GM06990 (cell line): ENCODE measurements around the gene HARBI1.

ENCODE experiments used
- DNase-seq: peaks from one replicate; pipeline ENCODE4 v3.0.0-alpha.2; 2011; ENCODE audit not compliant: insufficient read length; ENCODE audit errors: extremely low read depth
- H3K27me3 ChIP-seq: replicated peaks from 2 replicates; pipeline ENCODE4 v1.6.0; 2011; ENCODE audit warnings: low read length; ENCODE audit not compliant: control insufficient read depth, insufficient read depth
- H3K36me3 ChIP-seq: 2 replicates; pipeline ENCODE4 v1.5.1; 2011; ENCODE audit warnings: low read length; ENCODE audit not compliant: control insufficient read depth, insufficient read depth
- H3K4me3 ChIP-seq: replicated peaks from 2 replicates; pipeline ENCODE4 v1.5.1; 2011; ENCODE audit warnings: low read depth, mild to moderate bottlenecking, control low read depth, low read length
- TF ChIP-seq, protein P1 (sequence below): IDR thresholded peaks from 2 replicates; pipeline ENCODE4 v1.5.1; 2011; ENCODE audit warnings: low read length, control low read depth, mild to moderate bottlenecking, inconsistent platforms; ENCODE audit not compliant: insufficient read depth, poor library complexity, severe bottlenecking

HARBI1 gene

DNA sequence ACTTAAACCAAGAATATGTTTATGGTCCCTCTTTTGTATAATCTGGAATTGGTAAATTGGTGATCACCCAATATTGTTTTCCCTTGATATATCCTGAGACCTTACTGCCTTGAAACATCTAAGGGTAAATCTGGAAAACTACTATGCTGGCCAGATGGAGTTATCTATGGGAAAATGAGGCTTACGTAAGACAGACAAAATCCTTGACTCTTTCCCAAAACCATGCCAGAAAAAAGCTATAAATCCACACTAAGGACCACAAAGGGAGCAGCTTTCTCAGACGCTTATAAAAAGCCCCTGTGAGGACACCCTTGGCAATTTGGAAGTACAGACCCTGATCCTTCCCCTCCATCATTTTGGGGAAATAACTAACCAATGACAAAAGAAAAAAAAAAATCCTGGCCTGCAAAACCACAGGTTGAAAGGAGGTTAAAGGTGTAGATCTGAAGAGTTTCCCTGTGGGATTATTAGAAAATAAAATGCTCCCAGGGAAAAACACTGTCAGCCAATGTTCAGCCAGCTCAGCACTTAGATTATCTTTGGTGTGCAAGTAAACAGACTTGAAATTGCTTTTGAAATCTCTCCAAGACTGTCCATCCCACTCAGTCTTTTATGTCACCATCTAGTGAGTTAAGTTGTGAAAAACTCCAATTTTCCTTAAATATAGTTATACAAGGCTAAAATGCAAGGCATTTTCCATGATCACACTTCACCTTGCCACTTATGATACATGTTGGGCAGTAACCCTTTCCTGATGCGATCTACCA, 16.6 kb downstream of the HARBI1 start:
- Histone ChIP-seq H3K36me3 (peaks cover 2% of the 10 kb centered on the region; the same call in 1 of the 2 replicates), H3K27me3 (no peaks in the 10 kb centered on the region), H3K4me3 (no peak overlapping the region)
- TF ChIP-seq, protein P1, sequence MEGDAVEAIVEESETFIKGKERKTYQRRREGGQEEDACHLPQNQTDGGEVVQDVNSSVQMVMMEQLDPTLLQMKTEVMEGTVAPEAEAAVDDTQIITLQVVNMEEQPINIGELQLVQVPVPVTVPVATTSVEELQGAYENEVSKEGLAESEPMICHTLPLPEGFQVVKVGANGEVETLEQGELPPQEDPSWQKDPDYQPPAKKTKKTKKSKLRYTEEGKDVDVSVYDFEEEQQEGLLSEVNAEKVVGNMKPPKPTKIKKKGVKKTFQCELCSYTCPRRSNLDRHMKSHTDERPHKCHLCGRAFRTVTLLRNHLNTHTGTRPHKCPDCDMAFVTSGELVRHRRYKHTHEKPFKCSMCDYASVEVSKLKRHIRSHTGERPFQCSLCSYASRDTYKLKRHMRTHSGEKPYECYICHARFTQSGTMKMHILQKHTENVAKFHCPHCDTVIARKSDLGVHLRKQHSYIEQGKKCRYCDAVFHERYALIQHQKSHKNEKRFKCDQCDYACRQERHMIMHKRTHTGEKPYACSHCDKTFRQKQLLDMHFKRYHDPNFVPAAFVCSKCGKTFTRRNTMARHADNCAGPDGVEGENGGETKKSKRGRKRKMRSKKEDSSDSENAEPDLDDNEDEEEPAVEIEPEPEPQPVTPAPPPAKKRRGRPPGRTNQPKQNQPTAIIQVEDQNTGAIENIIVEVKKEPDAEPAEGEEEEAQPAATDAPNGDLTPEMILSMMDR: no peak
- no peak for DNase-seq

GRCh38 chr11:46599340-46600193, 17.5 kb downstream of the HARBI1 start:
- Histone ChIP-seq H3K27me3 (no peaks in the 10 kb centered on the region), H3K36me3 (peaks cover 2% of the 10 kb centered on the region; the same call in 1 of the 2 replicates), H3K4me3 (no peak overlapping the region)
- no peak for DNase-seq
- TF ChIP-seq, protein P1: no peak

- H3K4me3 ChIP-seq: no peak overlapping the region
- TF ChIP-seq, protein P1: no peak
- DNase-seq: no peak
Measured at GRCh38 chr11:46597609-46598219, 19.3 kb downstream of the HARBI1 start.

GRCh38 chr11:46597155-46597554, 19.9 kb downstream of the HARBI1 start:
- H3K4me3 ChIP-seq: no peak overlapping the region
- TF ChIP-seq, protein P1: no peak
- no peak for DNase-seq

More at GRCh38 chr11:46597609-46598219, 19.3 kb downstream of the HARBI1 start:
- no peaks in the 10 kb centered on the region for H3K36me3 ChIP-seq
- no peaks in the 10 kb centered on the region for H3K27me3 ChIP-seq

GRCh38 chr11:46594785-46595184, 22.2 kb downstream of the HARBI1 start:
- TF ChIP-seq, protein P1: no peak
- no peak for DNase-seq
- no peaks in the 10 kb centered on the region for H3K27me3 ChIP-seq
- no peaks in the 10 kb centered on the region for H3K36me3 ChIP-seq
- H3K4me3 ChIP-seq: no peak overlapping the region

More at GRCh38 chr11:46597155-46597554, 19.9 kb downstream of the HARBI1 start:
- Histone ChIP-seq H3K27me3 (no peaks in the 10 kb centered on the region), H3K36me3 (no peaks in the 10 kb centered on the region)
